ENCODE data around the gene CLIP1.
"Not testable (repeated sequence)": the region's sequence is repeated elsewhere in the genome, so short reads cannot be mapped to it uniquely, and the experiment has no call there.

The CLIP1 gene

GRCh38 chr12:122275459-122275858 lies 147.0 kb downstream of the CLIP1 start:
- TF ChIP-seq, protein P1, sequence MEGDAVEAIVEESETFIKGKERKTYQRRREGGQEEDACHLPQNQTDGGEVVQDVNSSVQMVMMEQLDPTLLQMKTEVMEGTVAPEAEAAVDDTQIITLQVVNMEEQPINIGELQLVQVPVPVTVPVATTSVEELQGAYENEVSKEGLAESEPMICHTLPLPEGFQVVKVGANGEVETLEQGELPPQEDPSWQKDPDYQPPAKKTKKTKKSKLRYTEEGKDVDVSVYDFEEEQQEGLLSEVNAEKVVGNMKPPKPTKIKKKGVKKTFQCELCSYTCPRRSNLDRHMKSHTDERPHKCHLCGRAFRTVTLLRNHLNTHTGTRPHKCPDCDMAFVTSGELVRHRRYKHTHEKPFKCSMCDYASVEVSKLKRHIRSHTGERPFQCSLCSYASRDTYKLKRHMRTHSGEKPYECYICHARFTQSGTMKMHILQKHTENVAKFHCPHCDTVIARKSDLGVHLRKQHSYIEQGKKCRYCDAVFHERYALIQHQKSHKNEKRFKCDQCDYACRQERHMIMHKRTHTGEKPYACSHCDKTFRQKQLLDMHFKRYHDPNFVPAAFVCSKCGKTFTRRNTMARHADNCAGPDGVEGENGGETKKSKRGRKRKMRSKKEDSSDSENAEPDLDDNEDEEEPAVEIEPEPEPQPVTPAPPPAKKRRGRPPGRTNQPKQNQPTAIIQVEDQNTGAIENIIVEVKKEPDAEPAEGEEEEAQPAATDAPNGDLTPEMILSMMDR (IDR thresholded peaks at IDR 0.05; ENCODE audit: insufficient read depth, low read length, poor library complexity, severe bottlenecking), result no peak
- Histone ChIP-seq H3K27me3 (replicated peaks; ENCODE audit: control insufficient read depth, insufficient read depth, low read length) (no peaks in the 10 kb centered on the region), H3K4me3 (replicated peaks; ENCODE audit: low read depth, low read length) (no peak overlapping the region), H3K36me3 (ENCODE audit: control insufficient read depth, insufficient read depth, low read length) (peaks cover 8% of the 10 kb centered on the region; the same call in 1 of the 2 replicates)
- DNase-seq (ENCODE audit: extremely low read depth, insufficient read length), result no peak

DNA sequence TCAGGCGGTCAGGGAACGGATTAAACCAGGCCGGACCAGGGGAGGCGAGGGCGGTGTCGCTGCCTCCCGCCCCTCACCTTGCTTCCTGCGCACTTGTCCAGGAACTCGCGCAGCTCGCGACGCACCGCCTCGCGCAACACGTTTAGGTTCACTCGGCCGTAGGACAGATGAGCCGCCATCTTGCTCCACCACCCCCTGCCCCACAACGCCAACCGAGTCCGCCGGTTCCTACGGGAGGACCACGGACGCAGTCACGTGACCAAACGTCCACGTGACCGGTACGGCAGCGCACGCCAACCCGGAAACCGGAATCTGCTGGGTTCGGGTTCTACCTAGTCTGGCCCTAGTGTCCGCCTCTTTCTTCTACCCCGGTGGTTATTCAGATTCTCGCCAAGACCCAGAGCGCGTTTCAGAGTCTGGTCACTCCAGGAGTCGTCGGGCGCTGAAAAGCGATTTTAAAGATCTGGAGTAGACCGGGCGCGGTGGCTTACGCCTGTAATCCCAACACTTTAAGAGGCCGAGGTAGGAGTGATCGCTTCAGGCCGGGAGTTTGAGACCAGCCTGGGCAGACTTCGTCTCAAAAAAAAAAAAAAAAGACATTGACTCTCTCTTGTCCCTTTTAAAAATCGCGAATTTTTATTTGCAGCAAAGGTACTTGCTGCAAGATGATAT lies 156.1 kb downstream of the CLIP1 start, which contains the start of gene VPS33A:
Gene VPS33A, minus strand, starts transcription at position 265 of the 672 bp plus-strand sequence. Its CDS starts 86 bp downstream, at position 179.
- Histone ChIP-seq H3K4me3 (replicated peaks; ENCODE audit: low read depth, low read length) (peak within 1 kb of the TSS; percentile 93), H3K27me3 (replicated peaks; ENCODE audit: control insufficient read depth, insufficient read depth, low read length) (no peaks in the 10 kb centered on the region), H3K36me3 (ENCODE audit: control insufficient read depth, insufficient read depth, low read length) (peaks cover 2% of the 10 kb centered on the region)
- TF ChIP-seq, protein P1 (IDR thresholded peaks at IDR 0.05; ENCODE audit: insufficient read depth, low read length, poor library complexity, severe bottlenecking), result no peak
- DNase-seq (ENCODE audit: extremely low read depth, insufficient read length), result peak; percentile 95

DNA sequence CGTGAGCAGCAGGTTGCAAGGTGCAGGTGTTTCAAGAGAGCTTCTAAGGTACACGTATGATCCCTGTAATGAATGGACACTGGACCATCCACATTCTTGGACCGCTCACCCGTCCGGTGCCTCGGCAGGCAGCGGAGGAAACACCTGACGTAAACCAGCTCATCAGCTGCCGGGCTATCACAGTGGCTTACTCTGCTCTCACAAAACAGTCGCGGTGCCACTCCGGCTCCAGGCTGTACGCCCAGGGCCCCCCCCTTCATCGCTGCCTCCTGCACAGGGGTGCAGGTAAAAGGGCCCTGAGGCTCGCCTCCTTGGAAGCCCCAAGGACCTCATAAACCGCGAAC lies 156.6 kb downstream of the CLIP1 start:
- peaks cover 4% of the 10 kb centered on the region for H3K36me3 ChIP-seq (ENCODE audit: control insufficient read depth, insufficient read depth, low read length)
- DNase-seq (ENCODE audit: extremely low read depth, insufficient read length), result no peak
- peak overlapping the region; percentile 93 for H3K4me3 ChIP-seq (replicated peaks; ENCODE audit: low read depth, low read length)
- no peaks in the 10 kb centered on the region for H3K27me3 ChIP-seq (replicated peaks; ENCODE audit: control insufficient read depth, insufficient read depth, low read length)
- TF ChIP-seq, protein P1 (IDR thresholded peaks at IDR 0.05; ENCODE audit: insufficient read depth, low read length, poor library complexity, severe bottlenecking), result no peak

GRCh38 chr12:122265476-122265875 lies 157.0 kb downstream of the CLIP1 start:
- Histone ChIP-seq H3K36me3 (ENCODE audit: control insufficient read depth, insufficient read depth, low read length) (peaks cover 4% of the 10 kb centered on the region), H3K4me3 (replicated peaks; ENCODE audit: low read depth, low read length) (peak overlapping the region; percentile 93), H3K27me3 (replicated peaks; ENCODE audit: control insufficient read depth, insufficient read depth, low read length) (no peaks in the 10 kb centered on the region)
- TF ChIP-seq, protein P1 (IDR thresholded peaks at IDR 0.05; ENCODE audit: insufficient read depth, low read length, poor library complexity, severe bottlenecking), result no peak
- no peak for DNase-seq (ENCODE audit: extremely low read depth, insufficient read length)

GRCh38 chr12:122260735-122261134 lies 161.7 kb downstream of the CLIP1 start:
- not testable (repeated sequence) for DNase-seq (ENCODE audit: extremely low read depth, insufficient read length); H3K36me3 ChIP-seq (ENCODE audit: control insufficient read depth, insufficient read depth, low read length); H3K27me3 ChIP-seq (replicated peaks; ENCODE audit: control insufficient read depth, insufficient read depth, low read length); H3K4me3 ChIP-seq (replicated peaks; ENCODE audit: low read depth, low read length)

DNA sequence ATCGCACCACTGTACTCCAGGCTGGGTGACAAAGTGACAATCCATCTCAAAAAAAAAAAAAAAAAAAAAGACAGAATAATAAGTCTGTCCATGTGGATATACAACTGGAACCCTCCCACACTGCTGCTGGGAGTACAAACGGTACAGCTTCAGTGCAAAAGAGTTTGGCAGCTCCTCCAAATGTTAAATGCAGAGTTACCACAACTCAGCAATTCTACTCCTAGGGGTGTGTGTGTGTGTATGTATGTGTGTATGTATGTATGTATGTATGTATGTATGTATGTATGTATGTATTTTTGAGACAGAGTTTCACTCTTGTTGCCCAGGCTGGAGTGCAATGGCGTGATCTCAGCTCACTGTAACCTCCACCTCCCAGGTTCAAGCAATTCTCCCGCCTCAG lies 163.5 kb downstream of the CLIP1 start:
- not testable (repeated sequence) for H3K36me3 ChIP-seq (ENCODE audit: control insufficient read depth, insufficient read depth, low read length); H3K27me3 ChIP-seq (replicated peaks; ENCODE audit: control insufficient read depth, insufficient read depth, low read length); H3K4me3 ChIP-seq (replicated peaks; ENCODE audit: low read depth, low read length); DNase-seq (ENCODE audit: extremely low read depth, insufficient read length)

GRCh38 chr12:122258462-122258861 lies 164.0 kb downstream of the CLIP1 start:
- not testable (repeated sequence) for DNase-seq (ENCODE audit: extremely low read depth, insufficient read length); H3K27me3 ChIP-seq (replicated peaks; ENCODE audit: control insufficient read depth, insufficient read depth, low read length); H3K4me3 ChIP-seq (replicated peaks; ENCODE audit: low read depth, low read length); H3K36me3 ChIP-seq (ENCODE audit: control insufficient read depth, insufficient read depth, low read length)

Data from GM06990 (cell line).